ENCODE data around the gene ALG8.

The ALG8 gene

DNA sequence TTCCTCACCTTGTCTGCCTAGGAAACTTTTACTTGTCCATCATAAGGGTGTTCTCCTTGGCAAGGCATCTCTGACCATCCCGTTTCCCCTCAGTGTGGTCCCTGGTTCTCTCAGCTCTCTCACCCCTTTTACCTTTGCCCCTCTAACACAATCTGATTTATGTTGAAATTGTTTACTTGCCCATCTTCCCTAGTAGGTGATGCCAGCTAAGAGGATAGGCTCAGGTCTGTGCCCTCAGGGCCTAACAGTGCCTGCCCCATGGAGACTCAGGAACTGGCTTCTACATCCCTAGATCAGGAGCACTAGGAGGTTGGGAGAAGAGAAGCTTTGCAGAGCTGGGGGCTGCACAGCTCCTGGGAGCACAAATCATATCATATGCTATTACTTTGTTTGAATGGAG is 21.1 kb upstream of the ALG8 start:
- DNase-seq (ENCODE audit: low spot score): no peak

DNA sequence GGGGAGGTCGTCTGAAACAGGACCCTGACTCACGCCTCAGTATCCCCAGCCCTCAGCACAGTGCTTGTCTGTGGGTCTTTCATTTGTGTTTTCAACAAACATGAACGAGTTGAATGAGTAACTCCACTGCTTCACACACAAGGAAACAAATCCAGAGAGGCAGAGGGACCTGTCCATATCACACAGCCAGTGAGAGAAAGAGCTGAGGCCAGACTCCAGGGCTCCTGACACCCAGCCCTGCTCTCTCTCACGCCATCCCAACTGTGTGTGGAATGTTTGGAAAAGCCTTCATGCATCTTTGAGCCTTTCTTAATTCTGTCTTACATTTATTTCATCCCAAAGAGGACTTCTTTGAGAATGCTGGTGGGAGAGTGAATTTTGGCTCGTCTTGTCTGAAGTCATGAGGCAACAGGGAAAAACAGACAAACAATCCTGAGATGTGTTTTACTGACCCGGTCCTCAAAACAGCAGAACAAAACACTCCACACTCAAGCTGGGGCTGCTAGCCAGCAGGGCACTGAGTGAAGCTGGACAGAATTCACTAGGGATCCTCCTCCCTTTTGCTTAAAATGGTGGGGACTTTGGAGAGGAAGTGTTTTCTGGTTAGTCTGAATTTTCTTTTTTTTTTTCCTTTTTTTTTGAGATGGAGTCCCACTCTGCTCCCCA is 19.7 kb upstream of the ALG8 start:
- no peak for DNase-seq (ENCODE audit: low spot score)

DNA sequence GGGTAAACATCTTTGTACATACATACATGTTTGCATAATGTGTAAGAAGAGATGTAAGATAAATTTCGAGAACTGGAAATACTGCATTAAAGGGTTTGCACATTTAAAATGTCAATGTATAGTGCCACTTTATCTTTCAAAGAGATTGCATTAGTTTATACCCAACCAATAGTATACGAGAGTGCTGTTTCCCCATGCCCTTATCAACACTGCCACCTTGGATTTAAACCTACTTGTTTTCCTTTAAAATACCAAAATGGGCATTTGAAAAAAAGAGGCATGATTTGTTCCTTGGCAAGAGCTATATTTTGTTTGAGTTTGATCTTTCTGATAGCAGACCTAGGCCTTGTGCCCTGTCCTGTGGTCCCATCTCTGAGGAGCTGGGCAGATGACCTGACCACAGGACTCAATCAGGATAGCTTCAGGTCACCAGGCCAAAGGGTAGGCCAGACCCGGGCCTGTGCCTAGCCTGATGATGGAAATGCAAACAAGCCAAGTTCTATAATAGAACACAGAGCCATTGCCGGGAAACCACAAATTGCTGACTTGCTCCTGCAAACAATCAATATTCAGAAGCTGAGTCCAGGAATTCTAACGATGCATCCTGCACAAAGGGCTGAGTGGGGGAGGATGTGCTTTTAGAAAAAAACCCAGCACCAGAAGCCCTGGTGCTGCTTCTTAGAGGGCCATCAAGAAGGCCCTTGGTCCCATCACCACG is 16.9 kb upstream of the ALG8 start:
- no peak for DNase-seq (ENCODE audit: low spot score)

DNA sequence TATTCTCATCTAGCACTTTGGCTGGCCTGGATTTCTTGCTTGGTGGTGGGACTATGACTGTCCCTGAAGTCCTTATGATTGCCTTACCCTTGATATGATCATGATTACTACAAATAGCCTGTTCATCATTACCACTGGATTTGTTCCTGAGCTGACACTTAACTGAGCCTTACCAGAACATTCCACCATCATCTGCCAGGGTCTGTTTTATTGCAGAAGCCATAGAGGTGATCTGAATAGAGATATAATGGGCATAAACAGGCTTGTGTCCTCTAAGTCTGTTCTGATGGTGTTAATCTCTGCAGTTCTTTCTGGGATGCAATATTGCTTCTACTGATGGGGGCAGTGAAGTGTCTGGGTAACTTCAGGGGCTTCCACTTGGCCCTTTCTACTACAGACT is 12.4 kb upstream of the ALG8 start:
- no peak for DNase-seq (ENCODE audit: low spot score)

DNA sequence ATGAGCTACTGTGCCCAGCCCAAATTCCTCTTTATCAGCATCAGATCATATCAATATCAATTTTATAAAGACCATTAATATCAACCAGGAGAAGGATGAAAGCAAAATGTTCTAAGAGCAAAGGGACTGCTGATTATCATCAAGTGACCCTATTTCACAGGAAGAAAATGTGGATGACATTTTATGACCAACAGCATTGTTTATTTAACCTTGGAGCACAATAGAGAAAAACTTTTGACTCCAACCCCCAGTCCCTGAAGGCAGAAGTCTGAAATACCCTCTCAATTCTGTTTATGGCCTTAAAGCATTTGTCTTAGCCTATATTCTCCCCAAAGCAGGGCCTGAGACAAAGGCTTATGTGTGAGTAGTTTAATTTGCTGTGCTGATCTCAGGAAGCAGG is 11.3 kb upstream of the ALG8 start:
- no peak for DNase-seq (ENCODE audit: low spot score)

DNA sequence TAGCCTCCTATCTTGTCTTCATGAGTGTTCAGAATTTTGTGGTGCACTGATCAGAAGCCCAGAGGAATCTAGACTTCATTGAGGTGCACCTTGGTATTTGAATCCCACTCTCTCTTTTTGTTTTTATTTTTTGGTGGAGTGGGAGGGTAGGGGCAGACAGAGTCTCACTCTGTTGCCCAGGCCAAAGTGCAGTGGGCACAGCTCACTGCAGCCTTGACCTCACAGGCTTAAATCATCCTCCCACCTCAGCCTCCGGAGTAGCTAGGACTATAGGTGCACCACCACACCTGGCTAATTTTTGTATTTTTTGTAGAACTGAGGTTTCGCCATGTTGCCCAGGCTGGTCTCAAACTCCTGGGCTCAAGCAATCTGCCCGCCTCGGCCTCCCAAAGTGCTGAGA is 10.9 kb upstream of the ALG8 start:
- DNase-seq (ENCODE audit: low spot score): no peak

DNA sequence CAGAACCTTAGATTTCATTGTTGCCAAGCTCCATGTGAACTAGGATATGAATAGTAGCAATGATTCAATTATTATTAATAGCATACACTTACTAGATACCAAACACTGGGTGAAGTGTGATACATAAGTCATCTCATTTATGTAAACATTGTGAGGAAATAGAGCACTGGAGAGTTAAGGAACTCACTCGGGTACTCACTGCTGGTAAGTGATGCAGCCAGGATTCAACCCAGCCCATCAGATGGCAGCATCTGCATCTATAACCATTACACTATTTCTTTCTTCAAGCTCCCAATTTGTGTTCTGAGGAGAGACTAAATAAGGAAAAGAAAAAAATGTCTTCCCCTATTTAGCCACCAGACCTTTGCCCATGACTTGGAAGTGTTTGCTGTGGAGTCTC is 10.2 kb upstream of the ALG8 start:
- DNase-seq (ENCODE audit: low spot score): peak; percentile 69

DNA sequence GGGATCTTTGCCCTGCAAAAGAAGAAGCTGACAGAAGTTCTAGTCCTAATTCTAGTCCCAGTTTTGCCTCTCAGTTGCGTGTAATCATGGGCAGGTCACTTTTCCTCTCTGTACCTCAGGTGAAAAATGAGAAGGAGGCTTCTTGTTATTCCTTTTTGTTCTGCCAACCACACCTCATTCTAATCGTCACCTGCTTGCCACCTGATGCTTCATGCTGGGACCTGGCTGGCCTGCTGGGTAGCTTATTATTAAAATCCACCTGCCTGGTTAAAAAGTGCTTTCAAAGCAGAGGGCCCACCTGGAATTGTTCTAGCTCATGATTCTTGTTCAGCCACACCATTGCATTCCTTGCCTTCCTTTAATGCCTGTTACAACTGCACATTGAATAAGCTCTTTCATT is 8.4 kb upstream of the ALG8 start:
- no peak for DNase-seq (ENCODE audit: low spot score)

DNA sequence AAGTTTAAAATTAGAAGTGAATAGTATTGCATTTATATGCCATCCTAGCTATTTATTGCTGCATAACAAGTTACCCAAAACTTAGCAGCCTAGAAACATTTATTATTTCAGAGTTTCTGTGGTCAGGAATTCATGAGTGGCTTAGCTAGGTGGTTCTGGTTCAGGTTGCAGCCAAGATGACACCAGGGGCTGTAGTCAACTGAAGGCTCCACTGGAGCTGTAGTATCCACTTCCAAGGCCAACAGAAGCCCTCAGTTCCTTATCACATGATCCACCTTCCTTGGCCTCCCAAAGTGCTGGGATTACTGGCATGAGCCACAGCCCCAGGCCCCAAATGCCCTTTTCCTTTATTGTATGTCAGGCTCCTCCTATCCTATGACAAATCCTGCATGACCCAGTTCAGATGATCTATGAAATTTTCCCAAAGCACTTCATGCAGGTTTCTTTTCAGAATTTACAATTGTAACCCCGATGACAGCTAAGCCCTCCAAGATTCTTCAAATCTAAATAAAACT is 6.1 kb upstream of the ALG8 start:
- no peak for DNase-seq (ENCODE audit: low spot score)

DNA sequence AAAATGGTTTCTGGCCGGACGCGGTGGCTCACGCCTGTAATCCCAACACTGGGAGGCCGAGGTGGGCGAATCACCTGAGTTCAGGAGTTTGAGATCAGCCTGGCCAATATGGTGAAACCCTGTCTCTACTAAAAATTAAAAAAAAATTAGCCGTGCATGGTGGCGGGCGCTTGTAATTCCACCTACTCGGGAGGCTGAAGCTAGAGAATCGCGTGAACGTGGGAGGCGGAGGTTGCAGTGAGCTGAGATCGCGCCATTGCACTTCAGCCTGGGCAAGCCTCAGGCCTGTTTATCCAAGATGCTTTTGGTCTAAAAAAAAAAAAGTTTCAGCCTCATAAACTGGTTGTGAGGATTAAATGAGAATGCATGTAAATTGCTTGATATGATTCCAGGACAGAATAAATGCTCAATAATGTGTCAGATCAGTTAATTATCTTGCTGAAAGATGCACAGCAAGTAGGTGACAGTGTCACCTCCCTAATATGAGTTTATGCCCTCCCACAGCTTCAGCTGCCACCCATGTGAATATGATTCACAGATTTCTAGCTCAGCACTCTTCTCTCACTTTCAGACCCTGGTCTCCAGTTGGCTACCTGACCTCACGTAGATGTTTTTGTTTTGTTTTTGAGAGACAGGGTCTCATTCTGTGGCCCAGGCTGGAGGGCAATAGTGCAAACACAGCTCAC is 1.1 kb upstream of the ALG8 start:
- no peak for DNase-seq (ENCODE audit: low spot score)

DNA sequence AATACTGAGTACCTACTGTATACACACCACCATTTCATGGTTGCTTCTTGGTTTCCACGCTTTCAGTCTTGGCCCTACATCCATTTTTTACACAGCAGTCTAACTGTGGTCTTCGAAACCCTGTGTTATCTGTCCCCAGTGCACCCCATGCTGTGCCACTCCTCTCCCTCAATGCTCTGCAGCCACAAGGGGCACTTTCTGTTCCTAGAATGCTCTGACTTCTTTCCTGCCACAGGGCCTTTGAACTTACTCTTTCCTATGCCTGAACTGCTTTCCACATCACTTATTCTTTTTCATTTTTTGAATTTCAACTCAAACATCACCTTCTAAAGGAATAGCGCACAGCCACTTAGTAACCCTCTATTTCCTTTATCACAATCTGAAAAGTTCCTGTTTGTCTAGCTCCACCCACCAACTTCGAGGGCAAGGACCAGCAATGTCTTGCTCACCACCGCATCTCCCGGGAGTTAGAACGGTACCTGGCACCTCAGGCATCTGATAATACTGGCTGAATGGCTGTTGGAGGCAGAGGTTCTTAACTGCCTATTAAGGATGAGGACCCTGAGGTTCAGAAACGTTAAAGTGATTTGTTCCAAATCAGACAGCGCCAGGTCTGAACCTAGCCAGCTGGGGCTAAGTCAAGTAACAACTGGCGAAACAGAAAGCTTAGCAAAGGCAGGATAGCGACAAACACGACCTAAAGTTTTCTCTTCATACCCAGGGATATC is 568 bp downstream of the ALG8 start:
- peak; percentile 25 for DNase-seq (ENCODE audit: low spot score)

DNA sequence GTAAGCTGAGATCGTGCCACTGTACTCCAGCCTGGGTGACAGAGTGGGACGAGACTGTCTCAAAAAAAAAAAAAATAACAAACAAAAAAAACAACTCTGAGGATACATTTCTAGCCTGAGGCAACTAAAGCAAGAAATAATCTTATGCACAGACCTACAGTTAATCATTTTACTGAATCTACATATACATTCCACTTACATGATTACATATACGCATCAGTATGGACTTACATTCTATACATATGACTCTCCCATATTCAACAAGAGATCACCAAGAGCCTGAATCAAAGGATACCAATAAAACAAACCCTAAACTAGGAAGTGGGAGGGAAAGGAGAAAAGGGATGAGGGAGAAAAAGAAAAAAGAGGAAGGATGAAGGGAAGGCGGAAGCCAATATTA is 1.1 kb downstream of the ALG8 start:
- DNase-seq (ENCODE audit: low spot score): no peak

DNA sequence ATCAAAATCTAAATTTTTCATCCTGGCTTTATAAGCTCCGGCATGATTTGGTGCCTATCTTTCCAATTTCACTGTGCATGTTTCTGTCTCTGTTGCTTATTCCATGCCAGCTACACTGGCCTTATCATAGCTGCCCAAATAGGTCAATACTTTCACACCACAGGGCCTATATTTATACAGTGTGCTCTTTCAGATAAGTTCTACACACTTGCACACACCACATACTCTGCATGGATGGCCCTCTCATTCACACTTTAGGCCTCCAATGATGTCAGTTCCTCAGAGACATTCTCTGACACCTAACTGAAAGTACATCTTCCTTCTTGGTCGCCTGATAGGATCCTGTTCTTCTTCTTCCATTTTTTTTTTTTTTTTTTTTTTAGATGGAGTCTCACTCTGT is 7.0 kb downstream of the ALG8 start:
- no peak for DNase-seq (ENCODE audit: low spot score)

DNA sequence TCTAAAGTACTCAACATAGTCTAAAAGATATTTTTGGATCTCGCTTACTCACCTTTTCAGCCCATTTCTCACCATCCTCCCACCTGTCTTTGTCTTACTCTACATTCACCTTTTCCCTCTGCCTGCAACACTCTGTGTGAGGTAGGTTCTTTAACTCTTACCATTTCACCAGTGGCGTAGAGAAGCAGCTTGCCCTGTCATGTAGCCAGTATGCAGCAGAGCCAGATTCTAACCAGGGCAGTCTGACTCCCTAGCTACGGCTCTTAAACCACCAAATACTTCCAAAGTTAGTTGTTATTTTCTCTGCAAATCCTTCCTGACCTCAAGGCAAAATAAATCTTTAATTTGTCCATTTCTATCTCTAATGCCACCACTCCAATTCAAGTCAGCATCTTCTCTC is 7.5 kb downstream of the ALG8 start:
- peak; percentile 52 for DNase-seq (ENCODE audit: low spot score)

DNA sequence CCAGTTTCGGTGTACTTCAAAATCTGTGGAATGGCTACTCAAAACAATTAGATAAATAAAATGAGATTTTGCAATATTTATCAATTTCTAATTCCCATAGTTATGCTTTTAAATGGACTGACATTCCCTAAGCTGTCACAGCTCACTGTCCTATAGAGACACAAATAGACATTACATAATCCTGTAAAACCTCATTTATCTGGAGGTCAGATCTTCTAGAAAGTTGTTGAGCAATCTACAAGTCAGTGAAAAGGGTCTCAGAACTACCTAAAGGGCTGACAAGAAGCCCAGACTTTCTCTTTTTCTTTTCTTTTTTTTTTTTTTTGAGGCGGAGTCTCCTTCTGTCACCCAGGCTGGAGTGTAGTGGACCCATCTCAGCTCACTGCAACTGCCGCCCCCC is 12.0 kb downstream of the ALG8 start:
- no peak for DNase-seq (ENCODE audit: low spot score)

DNA sequence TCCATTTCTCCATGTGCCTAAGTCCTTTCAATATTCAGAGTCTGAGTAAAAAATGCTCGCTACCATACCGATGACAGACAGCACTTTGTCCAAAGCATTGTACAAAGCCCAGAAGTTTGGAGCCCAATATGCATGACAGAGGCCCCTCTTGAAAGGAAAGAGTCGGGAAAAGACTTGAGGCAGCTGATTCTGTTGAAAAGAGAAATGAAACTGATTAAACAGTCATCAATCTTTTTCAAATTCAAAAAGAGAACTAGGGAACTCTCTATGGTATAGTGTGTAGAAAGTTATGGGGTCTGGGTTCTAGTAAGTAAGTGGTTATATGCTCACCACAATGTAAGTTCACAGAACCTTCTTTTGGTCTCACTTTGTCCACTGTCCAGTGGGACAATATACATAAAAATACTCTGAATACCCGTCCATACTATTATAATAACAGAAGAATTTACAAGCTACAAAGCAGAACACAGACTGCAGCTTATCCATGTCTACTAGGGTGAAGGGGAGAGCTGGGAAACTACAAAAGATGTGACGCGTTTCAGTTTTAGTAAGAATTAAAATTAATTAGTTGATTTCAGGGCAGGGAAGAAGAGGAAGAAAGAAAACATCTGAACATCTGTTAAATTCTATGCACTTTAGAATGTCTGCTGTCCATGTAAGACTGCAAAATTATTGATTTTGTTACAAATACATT is 26.7 kb downstream of the ALG8 start:
- no peak for DNase-seq (ENCODE audit: low spot score)

DNA sequence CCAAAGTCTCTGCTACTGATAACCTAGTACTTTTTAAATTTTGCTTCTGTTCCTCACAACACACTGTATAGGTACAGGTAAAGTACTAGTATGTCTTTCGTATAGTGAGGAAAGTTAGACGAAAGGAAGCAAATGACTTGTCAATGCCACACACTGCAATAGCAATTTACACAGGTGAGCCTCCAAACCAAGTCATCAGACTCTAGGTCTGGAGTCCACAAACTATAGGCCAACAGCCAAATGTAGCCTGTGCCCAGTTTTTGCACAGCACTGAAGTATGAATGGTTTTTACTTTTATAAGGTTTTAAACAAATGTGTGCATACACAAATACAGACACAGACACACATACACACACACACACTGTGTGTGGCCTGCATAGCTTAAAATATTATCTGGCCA is 28.1 kb downstream of the ALG8 start:
- no peak for DNase-seq (ENCODE audit: low spot score)

DNA sequence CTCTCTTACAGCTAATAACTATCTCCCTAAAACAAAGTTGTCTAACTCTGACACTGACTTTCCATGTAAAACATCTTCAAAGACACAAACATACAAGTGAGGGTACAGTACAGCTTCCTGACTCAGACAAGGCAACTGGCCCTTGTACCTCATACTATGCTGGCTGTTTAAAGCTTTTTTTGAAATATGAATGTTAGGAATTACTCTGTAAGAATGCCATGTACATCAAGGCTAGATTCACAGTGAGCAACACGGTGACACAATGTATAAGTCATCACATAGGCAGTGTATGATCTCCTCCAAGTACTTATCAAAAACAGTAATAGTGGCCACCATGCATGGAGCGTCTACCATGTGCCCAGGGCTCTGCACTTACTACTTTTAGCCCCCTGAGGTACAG is 28.6 kb downstream of the ALG8 start:
- DNase-seq (ENCODE audit: low spot score): peak; percentile 3

DNA sequence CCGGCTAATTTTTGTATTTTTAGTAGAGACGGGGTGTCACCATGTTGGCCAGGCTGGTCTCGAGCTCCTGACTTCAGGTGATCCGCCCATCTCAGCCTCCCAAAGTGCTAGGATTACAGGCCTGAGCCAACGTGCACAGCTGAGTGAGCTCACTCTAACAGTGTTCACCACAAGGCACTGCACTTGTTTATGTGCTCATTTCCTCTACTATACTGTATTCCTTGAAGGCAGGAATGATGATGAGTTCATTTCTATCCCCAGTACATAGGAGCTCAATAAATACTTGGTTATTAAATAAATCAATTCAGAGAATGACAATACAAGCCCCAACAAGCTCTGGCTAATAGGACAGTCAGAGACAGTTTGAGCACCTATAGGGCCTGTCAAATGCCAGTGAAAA is 29.1 kb downstream of the ALG8 start:
- no peak for DNase-seq (ENCODE audit: low spot score)

DNA sequence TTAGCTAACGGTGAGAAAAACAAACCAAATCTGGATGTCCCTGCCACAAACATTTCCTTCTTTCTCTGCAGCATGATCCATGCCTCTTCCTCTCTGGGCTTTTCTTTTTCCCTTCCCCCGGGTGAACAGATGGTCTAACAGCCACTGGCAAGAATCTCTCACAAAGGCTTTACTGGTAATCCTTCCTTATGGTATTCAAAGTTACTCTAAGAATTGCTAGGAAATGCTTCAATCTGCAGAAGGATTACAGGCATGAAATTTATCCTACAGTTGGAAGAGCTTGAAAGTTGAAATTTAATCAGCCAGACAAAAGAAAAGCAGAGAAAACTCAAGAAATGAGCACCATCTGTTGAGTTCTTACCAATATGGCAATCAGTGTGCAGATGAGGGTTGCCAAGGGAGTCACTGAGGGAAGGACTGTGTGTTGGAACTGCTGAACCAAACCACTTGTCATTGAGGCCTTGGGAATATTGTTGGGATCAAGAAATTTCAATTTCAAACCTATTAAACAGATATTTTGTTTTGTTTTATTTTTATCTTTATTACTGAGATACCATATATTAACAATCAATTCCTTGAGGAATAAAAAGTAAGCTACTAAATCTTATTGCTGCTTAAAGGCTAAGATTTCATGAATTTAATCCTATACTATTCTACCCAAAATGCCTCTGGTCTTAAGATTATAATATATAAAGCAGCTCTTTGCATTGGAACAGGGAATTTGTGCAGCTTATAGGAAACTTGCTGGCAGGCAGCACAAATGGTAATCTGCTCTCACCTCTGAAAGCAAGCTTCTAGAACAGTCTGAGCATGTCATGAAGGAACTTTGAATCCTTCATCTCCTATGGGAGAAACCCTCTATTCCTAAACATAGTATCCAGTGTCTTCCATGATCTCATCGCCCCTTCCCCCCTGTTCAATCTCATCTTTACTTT is 30.1 kb downstream of the ALG8 start:
- DNase-seq (ENCODE audit: low spot score): no peak

All from AG08395 (cell line).